Heart left ventricle (tissue), 16 donors: Measurements from ENCODE around the gene CHEK1. TPM values are rescaled to one million over a fixed set of nuclear protein-coding genes. Genes with fewer than 3 reads are reported as not detected.

Experiments
- ATAC-seq, 4 donors: fragments of 200-7000 bp; cut with Tn5 transposase; one replicate each; pipeline ENCODE4 v1.9.1; 2020 to 2022; ENCODE audit warnings: moderate library complexity in 4 of 4, mild to moderate bottlenecking in 3 of 4, moderate number of reproducible peaks in 1 of 4
- DNase-seq, 5 donors: peaks; one replicate each; pipeline ENCODE4 v3.0.0-alpha.2; 2020
- H3K27ac ChIP-seq, 12 donors: fragments of 200-600 bp; sonication (generic) in 4 of 12; one replicate each; pipeline versions ENCODE4 v1.5.0 to v1.8.0; 2016 to 2022; ENCODE audit warnings: mild to moderate bottlenecking in 2 of 12
- H3K27me3 ChIP-seq, 9 donors: fragments of 200-600 bp; sonication (generic) in 2 of 9; one replicate each; pipeline versions ENCODE4 v1.5.1 to v1.8.0; 2016 to 2022; ENCODE audit warnings: mild to moderate bottlenecking in 3 of 9
- H3K36me3 ChIP-seq, 9 donors: fragments of 200-600 bp; sonication (generic) in 2 of 9; one replicate each; pipeline versions ENCODE4 v1.5.0 to v1.8.0; 2018 to 2022; ENCODE audit warnings: mild to moderate bottlenecking in 2 of 9
- H3K4me1 ChIP-seq, 12 donors: fragments of 200-600 bp; sonication (generic) in 4 of 12; one replicate each; pipeline versions ENCODE4 v1.5.0 to v1.8.0; 2016 to 2022; ENCODE audit warnings: mild to moderate bottlenecking in 3 of 12
- H3K4me3 ChIP-seq, 12 donors: fragments of 200-600 bp; sonication (generic) in 4 of 12; one replicate each; pipeline versions ENCODE4 v1.5.0 to v1.8.0; 2017 to 2022; ENCODE audit warnings: mild to moderate bottlenecking in 9 of 12, moderate library complexity in 4 of 12
- H3K9me3 ChIP-seq, 12 donors: fragments of 200-600 bp; sonication (generic) in 4 of 12; one replicate each; pipeline versions ENCODE4 v1.5.0 to v1.8.0; 2016 to 2022; ENCODE audit warnings: mild to moderate bottlenecking in 1 of 12
- CTCF ChIP-seq, 12 donors: fragments of 200-600 bp; sonication (generic) in 4 of 12; IDR thresholded peaks; one replicate each; pipeline versions ENCODE4 v1.5.0 to v1.8.0; 2018 to 2022; ENCODE audit warnings: antibody characterized with exemption in 12 of 12, mild to moderate bottlenecking in 5 of 12
- POLR2A ChIP-seq, 2 donors: fragments of 450-650 bp; IDR thresholded peaks; one replicate each; pipeline ENCODE4 v1.6.1; 2017; ENCODE audit warnings: antibody characterized with exemption in 2 of 2, mild to moderate bottlenecking in 2 of 2, moderate library complexity in 2 of 2
- WGBS, 4 donors: extraction: QIAGEN DNeasy Blood & Tissue Kit in 2 of 4; methylation state at CpG; one replicate each; pipeline versions ENCODE4 v1.1.5 to v1.1.7; 2013 to 2018; 5-methylcytosine and 5-hydroxymethylcytosine counted together
- intact Hi-C, 10 donors: fragments of 100-400 bp; cut with DNase I; formaldehyde crosslinking; loops; one replicate each; pipeline versions ENCODE4 v1.11.1 to v1.14.2; 2022
- polyA plus RNA-seq, 2 donors: library from polyadenylated mRNA; stranded (reverse); fragments of 200-250 nt; gene quantifications; one replicate each; pipeline ENCODE4 v1.2.3, GENCODE V29; 2013
- total RNA-seq, 9 donors: library from RNA; depleted of rRNA in 2 of 9; stranded (reverse); fragments of >200 nt in 2 of 9; fragmentation: NEBNext Ultra II Directional in 3 of 9; extraction: Animal tissue kit (Norgen Biotek cat#: 25700) in 3 of 9; gene quantifications; one replicate each; pipeline versions ENCODE4 v1.1.0 to v1.2.4, GENCODE V29; 2016 to 2023
- donor health status: ischemic (EF 13 %, LVEDD 7.1; RV severe dilation, severe dysfunction).
- donor health status: healthy with polysubstance abuse.
- donor health status: DM: no; HTN: yes; CAD: no.
- donor health status: DM: no; HTN: no; CAD: no.
- donor health status: ischemic (EF 25% LVEDD 6.9; RV normal size, moderate dysfunction).
- donor health status: ischemic (EF 25% LVEDD 5.7; RV mildly dilated, moderate dysfunction).
- donor health status: healthy.
- donor health status: DM: yes; HTN: yes; CAD: no.
- donor health status: ischemic (EF 35%, LVEDD 5.7; RV mildly dilated, moderate dysfunction).
- donor health status: nonischemic (EF 11% LVEDD 7.7; RV severe dilation, severe dysfunction).
- donor health status: DM: yes; HTN: yes; CAD: no.
- donor health status: PGD.
- donor health status: ischemic (EF 29% LVEDD 5.4; RV normal size, mild dysfunction).
- donor health status: nonischemic (EF 23%, LVEDD 6.1; RV moderate dilation, normal function).

The CHEK1 gene
- total and polyA plus RNA-seq, 11 donors = 0.50 to 6.2 (median 1.2) TPM

- H3K36me3 ChIP-seq = peaks cover 5 to 51% (median 40%) of the 10 kb centered on the region in 9 donors
Observed at GRCh38 chr11:125585487-125585886, 39.5 kb upstream of the CHEK1 start.

GRCh38 chr11:125586623-125587022 lies 38.3 kb upstream of the CHEK1 start:
- Histone ChIP-seq H3K36me3 (peaks cover 5 to 39% (median 28%) of the 10 kb centered on the region in 9 donors), H3K27ac (no peak overlapping the region), H3K27me3 (no peaks in the 10 kb centered on the region), H3K9me3 (no peaks in the 10 kb centered on the region), H3K4me3 (no peak overlapping the region), H3K4me1 (peaks cover 0 to 9% (median 5%) of the 10 kb centered on the region in 12 donors)
- intact Hi-C loops = no loop called here
- ATAC-seq = no peak
- WGBS, 4 donors = 83 to 93% (median 88%) methylated on average over 3 of the region's 3 CpGs
- DNase-seq = no peak
- TF ChIP-seq POLR2A (IDR thresholded peaks at IDR 0.05) (no peak), CTCF (IDR thresholded peaks at IDR 0.05) (no peak)

More at GRCh38 chr11:125585487-125585886, 39.5 kb upstream of the CHEK1 start:
- ATAC-seq (no peak), DNase-seq (no peak)
- intact Hi-C loops = no loop called here
- no peak for TF ChIP-seq POLR2A (IDR thresholded peaks at IDR 0.05)
- TF ChIP-seq CTCF (IDR thresholded peaks at IDR 0.05) = no peak
- WGBS, 4 donors = 95 to 100% (median 96%) methylated on average over 1 of the region's 1 CpG
- Histone ChIP-seq H3K4me1 (no peaks in the 10 kb centered on the region), H3K27ac (no peak overlapping the region), H3K9me3 (no peaks in the 10 kb centered on the region), H3K4me3 (no peak overlapping the region), H3K27me3 (no peaks in the 10 kb centered on the region)

- H3K9me3 ChIP-seq = no peaks in the 10 kb centered on the region
- ATAC-seq (no peak), DNase-seq (no peak)
- TF ChIP-seq POLR2A (IDR thresholded peaks at IDR 0.05) (no peak), CTCF (IDR thresholded peaks at IDR 0.05) (no peak)
- H3K27ac ChIP-seq = no peak overlapping the region
- 91 to 95% (median 95%) methylated on average over 1 of the region's 1 CpG for WGBS, 4 donors
- H3K4me1 ChIP-seq = peaks cover 0 to 11% (median 5%) of the 10 kb centered on the region in 12 donors
- no peak overlapping the region for H3K4me3 ChIP-seq
- intact Hi-C loops = no loop called here
- peaks cover 5 to 31% (median 20%) of the 10 kb centered on the region in 9 donors for H3K36me3 ChIP-seq
- H3K27me3 ChIP-seq = no peaks in the 10 kb centered on the region
Observed at GRCh38 chr11:125587480-125587879, 37.5 kb upstream of the CHEK1 start.

GRCh38 chr11:125588505-125588904 lies 36.5 kb upstream of the CHEK1 start:
- no peak for DNase-seq
- Histone ChIP-seq H3K4me3 (no peak overlapping the region), H3K27ac (no peak overlapping the region), H3K36me3 (peaks cover 4 to 21% (median 11%) of the 10 kb centered on the region in 9 donors), H3K27me3 (no peaks in the 10 kb centered on the region), H3K4me1 (peaks cover 0 to 15% (median 7%) of the 10 kb centered on the region in 12 donors), H3K9me3 (no peaks in the 10 kb centered on the region)
- TF ChIP-seq POLR2A (IDR thresholded peaks at IDR 0.05) (no peak), CTCF (IDR thresholded peaks at IDR 0.05) (no peak)
- no peak for ATAC-seq
- intact Hi-C loops = no loop called here
- 48 to 58% (median 52%) methylated on average over 3 of the region's 3 CpGs for WGBS, 4 donors
